ENCODE data around the gene C2orf69. TPM values are rescaled to one million over a fixed set of nuclear protein-coding genes. Genes with fewer than 3 reads are reported as not detected.

The C2orf69 gene
- total RNA-seq, 4 donors from 2014 or later, result 11.5 to 15.4 (median 12.5) TPM

DNA sequence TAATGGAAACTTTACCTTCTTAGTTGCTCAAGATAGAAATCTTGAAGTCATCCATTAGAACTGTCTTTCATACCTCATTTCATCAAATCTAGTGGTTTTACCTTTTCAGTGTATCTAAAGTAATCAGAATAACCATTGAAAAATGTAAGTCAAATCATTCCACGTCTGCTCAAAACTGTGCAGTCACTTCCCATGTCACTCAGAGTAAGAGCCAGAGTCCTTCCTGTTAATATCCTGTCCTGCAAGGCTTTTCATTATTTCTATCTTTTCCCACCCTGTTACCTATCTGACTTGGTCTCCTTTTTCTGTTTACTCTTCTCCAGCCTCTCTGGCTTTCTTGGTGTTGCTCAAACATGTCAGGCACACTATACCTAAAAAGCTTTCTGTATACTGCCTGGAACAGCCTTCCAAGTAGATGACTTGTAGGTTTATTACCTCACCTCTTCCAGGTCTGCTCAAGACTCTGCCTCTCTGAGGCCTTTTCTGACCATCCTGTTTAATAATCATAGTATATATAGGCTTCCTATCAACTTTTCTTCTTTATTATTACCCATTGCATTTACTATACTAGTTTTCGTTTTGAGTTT is 3.4 kb downstream of the C2orf69 start:
- TF ChIP-seq, protein P1, sequence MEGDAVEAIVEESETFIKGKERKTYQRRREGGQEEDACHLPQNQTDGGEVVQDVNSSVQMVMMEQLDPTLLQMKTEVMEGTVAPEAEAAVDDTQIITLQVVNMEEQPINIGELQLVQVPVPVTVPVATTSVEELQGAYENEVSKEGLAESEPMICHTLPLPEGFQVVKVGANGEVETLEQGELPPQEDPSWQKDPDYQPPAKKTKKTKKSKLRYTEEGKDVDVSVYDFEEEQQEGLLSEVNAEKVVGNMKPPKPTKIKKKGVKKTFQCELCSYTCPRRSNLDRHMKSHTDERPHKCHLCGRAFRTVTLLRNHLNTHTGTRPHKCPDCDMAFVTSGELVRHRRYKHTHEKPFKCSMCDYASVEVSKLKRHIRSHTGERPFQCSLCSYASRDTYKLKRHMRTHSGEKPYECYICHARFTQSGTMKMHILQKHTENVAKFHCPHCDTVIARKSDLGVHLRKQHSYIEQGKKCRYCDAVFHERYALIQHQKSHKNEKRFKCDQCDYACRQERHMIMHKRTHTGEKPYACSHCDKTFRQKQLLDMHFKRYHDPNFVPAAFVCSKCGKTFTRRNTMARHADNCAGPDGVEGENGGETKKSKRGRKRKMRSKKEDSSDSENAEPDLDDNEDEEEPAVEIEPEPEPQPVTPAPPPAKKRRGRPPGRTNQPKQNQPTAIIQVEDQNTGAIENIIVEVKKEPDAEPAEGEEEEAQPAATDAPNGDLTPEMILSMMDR (IDR thresholded peaks at IDR 0.05), result no peak
- ATAC-seq (ENCODE audit: low FRiP score) (no peak), DNase-seq (ENCODE audit: low spot score) (no peak)

DNA sequence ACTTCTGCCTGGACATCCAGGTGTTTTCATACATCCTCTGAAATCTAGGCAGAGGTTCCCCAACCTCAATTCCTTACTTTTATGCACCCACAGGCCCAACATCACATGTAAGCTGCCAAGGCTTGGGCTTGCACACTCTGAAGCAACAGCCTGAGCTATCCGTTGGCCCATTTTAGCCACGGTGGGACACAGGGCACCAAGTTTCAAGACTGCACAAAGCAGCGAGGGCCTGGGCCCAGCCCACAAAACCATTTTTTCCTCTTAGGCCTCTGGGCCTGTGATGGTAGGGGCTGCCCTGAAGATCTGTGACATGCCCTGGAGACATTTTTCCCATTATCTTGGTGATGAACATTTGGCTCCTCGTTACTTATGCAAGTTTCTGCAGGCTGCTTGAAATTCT is 5.9 kb downstream of the C2orf69 start:
- ATAC-seq (ENCODE audit: low FRiP score), result no peak
- DNase-seq (ENCODE audit: low spot score), result no peak
- TF ChIP-seq, protein P1 (IDR thresholded peaks at IDR 0.05), result no peak

DNA sequence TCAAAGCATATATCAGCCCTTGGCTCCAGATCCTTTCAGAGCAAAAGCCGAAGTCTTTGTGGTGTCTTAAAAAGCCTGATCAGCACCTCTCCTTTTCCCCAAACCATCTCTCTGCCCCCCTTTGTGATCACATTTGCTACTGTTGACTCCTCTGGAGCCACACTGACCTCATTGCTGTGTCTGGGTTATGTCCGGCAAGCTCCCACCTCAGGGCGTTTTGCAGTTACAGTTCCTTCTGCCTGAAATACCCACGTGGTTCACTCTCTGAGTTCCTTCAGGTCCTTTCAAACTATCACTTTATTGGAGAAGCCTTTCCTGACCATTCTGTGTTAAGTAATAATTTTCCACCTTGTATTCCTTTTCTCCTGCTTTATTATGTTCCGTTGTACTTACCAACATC is 11.8 kb downstream of the C2orf69 start:
- TF ChIP-seq, protein P1 (IDR thresholded peaks at IDR 0.05), result no peak
- DNase-seq (ENCODE audit: low spot score) (no peak), ATAC-seq (ENCODE audit: low FRiP score) (no peak)

DNA sequence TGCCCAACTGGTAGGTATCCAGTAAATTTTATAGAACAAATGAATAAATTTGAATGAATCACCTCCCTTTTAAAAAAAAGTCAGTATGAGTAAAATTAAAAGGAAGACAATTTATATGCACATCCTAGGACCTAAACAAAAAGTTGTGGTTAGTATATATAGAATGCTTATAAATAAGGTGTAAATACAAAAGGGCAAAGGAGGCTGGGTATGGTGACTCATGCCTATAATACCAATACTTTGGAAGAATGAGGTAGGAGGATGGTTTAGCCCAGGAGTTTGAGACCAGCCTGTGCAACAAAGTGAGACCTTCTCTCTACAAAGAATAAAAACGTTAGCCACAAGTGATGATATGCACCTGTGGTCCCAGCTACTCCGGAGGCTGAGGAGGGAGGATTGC is 12.8 kb downstream of the C2orf69 start:
- DNase-seq (ENCODE audit: low spot score) (no peak), ATAC-seq (ENCODE audit: low FRiP score) (no peak)
- TF ChIP-seq, protein P1 (IDR thresholded peaks at IDR 0.05), result no peak

DNA sequence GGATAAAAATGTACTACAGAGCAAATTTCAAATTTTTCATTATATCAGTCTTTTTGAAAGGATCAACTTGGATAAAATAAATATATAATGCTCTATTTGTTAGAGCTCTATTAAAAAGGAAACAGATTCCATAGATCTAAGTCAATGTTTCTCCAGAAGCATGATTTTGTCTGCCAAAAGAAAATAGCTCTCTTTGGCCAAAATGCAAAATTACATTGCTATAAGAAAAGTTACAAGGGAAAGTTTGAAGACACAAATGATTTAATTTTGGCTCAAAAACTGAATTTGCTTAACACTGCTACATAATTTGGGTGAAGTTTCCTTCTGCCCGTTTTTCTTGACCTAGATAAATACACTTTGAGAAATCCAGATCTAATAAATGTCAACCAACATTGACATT is 15.7 kb downstream of the C2orf69 start:
- ATAC-seq (ENCODE audit: low FRiP score) (no peak), DNase-seq (ENCODE audit: low spot score) (no peak)
- TF ChIP-seq, protein P1 (IDR thresholded peaks at IDR 0.05), result no peak

DNA sequence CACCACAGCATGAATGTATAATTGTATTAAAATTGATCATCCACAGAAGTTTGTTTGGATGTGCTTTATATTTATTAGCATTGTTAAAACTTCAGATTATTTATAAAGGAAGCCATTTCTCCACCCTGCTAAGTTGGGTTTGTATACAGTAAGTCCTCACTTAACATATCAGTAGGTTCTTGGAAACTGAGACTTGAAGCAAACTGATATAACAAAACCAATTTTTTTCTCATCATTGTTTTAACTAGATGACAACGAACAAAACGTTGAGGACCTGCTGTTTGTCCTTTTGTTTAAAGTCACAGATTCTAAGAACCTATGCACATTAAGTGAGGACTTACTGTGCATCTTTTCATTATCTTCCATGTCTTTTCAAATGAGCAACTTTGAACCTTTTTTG is 17.1 kb downstream of the C2orf69 start:
- TF ChIP-seq, protein P1 (IDR thresholded peaks at IDR 0.05), result no peak
- no peak for DNase-seq (ENCODE audit: low spot score)
- ATAC-seq (ENCODE audit: low FRiP score), result no peak

DNA sequence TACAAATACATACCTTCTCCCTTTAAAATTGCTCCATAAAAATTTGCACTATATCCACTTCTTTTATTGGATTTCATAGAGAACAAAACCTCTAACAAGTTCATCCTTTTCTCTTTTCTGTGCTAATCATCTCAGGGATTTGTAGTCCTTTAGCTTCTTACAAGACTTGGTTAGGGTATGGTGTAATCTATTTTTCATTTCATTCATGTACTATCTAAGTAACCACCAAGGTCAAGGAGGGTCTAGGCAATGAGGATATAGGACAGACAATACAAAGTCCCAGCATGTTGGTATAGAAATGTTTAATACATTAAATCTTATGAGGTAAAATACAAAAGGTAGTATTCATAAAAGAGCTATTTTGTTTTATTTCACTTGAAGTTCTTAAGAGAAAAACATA is 17.5 kb downstream of the C2orf69 start:
- no peak for DNase-seq (ENCODE audit: low spot score)
- no peak for ATAC-seq (ENCODE audit: low FRiP score)
- TF ChIP-seq, protein P1 (IDR thresholded peaks at IDR 0.05), result no peak

All from omental fat pad (tissue), 4 donors.